ENCODE measurements around the gene PLSCR3. TPM values are rescaled to one million over a fixed set of nuclear protein-coding genes. Genes with fewer than 3 reads are reported as not detected.
A peak's percentile ranks its signal among the peaks of the same experiment; 100 is the strongest.

PLSCR3 gene
- total RNA-seq, 1 donor from 2014 or later: 6.6 TPM

- H2AFZ ChIP-seq (replicated peaks): no peak overlapping the region
- no peaks in the 10 kb centered on the region for H3K9me3 Mint-ChIP-seq
- peaks cover 20% of the 10 kb centered on the region for H3K27me3 ChIP-seq
- peak overlapping the region; percentile 55 for H3K4me3 Mint-ChIP-seq
- peaks cover 19% of the 10 kb centered on the region for H3F3A ChIP-seq (ENCODE audit: low read depth)
- no peak overlapping the region for H3K27ac Mint-ChIP-seq
- H3K9ac ChIP-seq: no peak overlapping the region
- no peak overlapping the region for H3K27ac ChIP-seq
- H3K4me1 ChIP-seq: peaks cover 2% of the 10 kb centered on the region
- H3K36me3 Mint-ChIP-seq: no peaks in the 10 kb centered on the region
- H3K4me1 Mint-ChIP-seq: peaks cover 13% of the 10 kb centered on the region
- DNase-seq (ENCODE audit: low spot score): no peak
- no peak overlapping the region for H3K4me3 ChIP-seq
- H3K27me3 Mint-ChIP-seq (ENCODE audit: insufficient read depth, low read depth): peaks cover 18% of the 10 kb centered on the region
- no peaks in the 10 kb centered on the region for H3K79me2 ChIP-seq (ENCODE audit: low read depth)
- no peak overlapping the region for H3K4me2 ChIP-seq
- no peaks in the 10 kb centered on the region for H3K36me3 ChIP-seq
- no peaks in the 10 kb centered on the region for H3K9me3 ChIP-seq (ENCODE audit: low read depth)
- H4K20me1 ChIP-seq (ENCODE audit: low read depth): no peaks in the 10 kb centered on the region
- TF ChIP-seq CTCF (IDR thresholded peaks at IDR 0.05) (no peak), EZH2 (IDR thresholded peaks at IDR 0.05) (no peak), EZH2phosphoT487 (IDR thresholded peaks at IDR 0.05) (no peak)
Measured at GRCh38 chr17:7432296-7432695, 38.0 kb upstream of the PLSCR3 start.

- Mint-ChIP-seq H3K36me3 (no peaks in the 10 kb centered on the region), H3K27ac (peak overlapping the region; percentile 31), H3K9me3 (no peaks in the 10 kb centered on the region), H3K4me1 (peaks cover 9% of the 10 kb centered on the region), H3K27me3 (ENCODE audit: insufficient read depth, low read depth) (peaks cover 11% of the 10 kb centered on the region), H3K4me3 (no peak overlapping the region)
- DNase-seq (ENCODE audit: low spot score): no peak
- Histone ChIP-seq H4K20me1 (ENCODE audit: low read depth) (no peaks in the 10 kb centered on the region), H3K79me2 (ENCODE audit: low read depth) (no peaks in the 10 kb centered on the region), H3K4me3 (no peak overlapping the region), H3K4me2 (no peak overlapping the region), H2AFZ (replicated peaks) (no peak overlapping the region), H3K27ac (no peak overlapping the region), H3K27me3 (peaks cover 10% of the 10 kb centered on the region), H3K36me3 (no peaks in the 10 kb centered on the region), H3K4me1 (no peaks in the 10 kb centered on the region), H3F3A (ENCODE audit: low read depth) (peaks cover 10% of the 10 kb centered on the region), H3K9me3 (ENCODE audit: low read depth) (no peaks in the 10 kb centered on the region), H3K9ac (no peak overlapping the region)
- TF ChIP-seq CTCF (IDR thresholded peaks at IDR 0.05): no peak
- no peak for TF ChIP-seq EZH2phosphoT487 (IDR thresholded peaks at IDR 0.05)
- no peak for TF ChIP-seq EZH2 (IDR thresholded peaks at IDR 0.05)
Measured at GRCh38 chr17:7431231-7431630, 36.9 kb upstream of the PLSCR3 start.

GRCh38 chr17:7429722-7430121 lies 35.4 kb upstream of the PLSCR3 start:
- Histone ChIP-seq H3K4me3 (no peak overlapping the region), H3K4me2 (no peak overlapping the region), H3K27ac (no peak overlapping the region), H3F3A (ENCODE audit: low read depth) (no peaks in the 10 kb centered on the region), H3K27me3 (no peaks in the 10 kb centered on the region), H3K36me3 (no peaks in the 10 kb centered on the region), H3K4me1 (no peaks in the 10 kb centered on the region), H2AFZ (replicated peaks) (no peak overlapping the region), H3K9ac (no peak overlapping the region), H3K79me2 (ENCODE audit: low read depth) (no peaks in the 10 kb centered on the region), H3K9me3 (ENCODE audit: low read depth) (no peaks in the 10 kb centered on the region), H4K20me1 (ENCODE audit: low read depth) (no peaks in the 10 kb centered on the region)
- no peak for TF ChIP-seq EZH2phosphoT487 (IDR thresholded peaks at IDR 0.05)
- no peak for TF ChIP-seq EZH2 (IDR thresholded peaks at IDR 0.05)
- no peak for TF ChIP-seq CTCF (IDR thresholded peaks at IDR 0.05)
- no peak for DNase-seq (ENCODE audit: low spot score)
- Mint-ChIP-seq H3K27me3 (ENCODE audit: insufficient read depth, low read depth) (peaks cover 4% of the 10 kb centered on the region), H3K9me3 (no peaks in the 10 kb centered on the region), H3K4me3 (no peak overlapping the region), H3K36me3 (no peaks in the 10 kb centered on the region), H3K27ac (no peak overlapping the region), H3K4me1 (peaks cover 3% of the 10 kb centered on the region)

Measured in neural progenitor cell (in vitro differentiated cells).